Stomach smooth muscle (tissue), 2 donors: ENCODE results near the gene ETV7.
"Not testable (repeated sequence)": the region's sequence is repeated elsewhere in the genome, so short reads cannot be mapped to it uniquely, and the experiment has no call there.

Source experiments
- H3K27ac ChIP-seq: one replicate; pipeline ENCODE4 v1.7.0; 2013; ENCODE audit warnings: mild to moderate bottlenecking, low read length, inconsistent platforms
- H3K27me3 ChIP-seq, 2 donors: one replicate each; pipeline ENCODE4 v1.7.0; 2013; ENCODE audit warnings: low read length in 2 of 2; ENCODE audit not compliant: insufficient read depth in 2 of 2, control insufficient read depth in 1 of 2
- H3K36me3 ChIP-seq, 2 donors: one replicate each; pipeline ENCODE4 v1.7.0; 2013; ENCODE audit warnings: low read length in 2 of 2; ENCODE audit not compliant: control insufficient read depth in 2 of 2, insufficient read depth in 2 of 2
- H3K4me1 ChIP-seq: one replicate; pipeline ENCODE4 v1.7.0; 2013; ENCODE audit warnings: low read length; ENCODE audit not compliant: control insufficient read depth, insufficient read depth
- H3K4me3 ChIP-seq, 2 donors: one replicate each; pipeline ENCODE4 v1.7.0; 2013; ENCODE audit warnings: low read length in 2 of 2
- H3K9ac ChIP-seq, 2 donors: one replicate each; pipeline ENCODE4 v1.7.0; 2013; ENCODE audit warnings: low read length in 2 of 2, mild to moderate bottlenecking in 1 of 2
- H3K9me3 ChIP-seq, 2 donors: one replicate each; pipeline ENCODE4 v1.7.0; 2013; ENCODE audit warnings: low read length in 2 of 2; ENCODE audit not compliant: control insufficient read depth in 2 of 2
- donor health status: healthy.
- donor health status: Pancreatic carcinoma.

The ETV7 gene

GRCh38 chr6:36364061-36364635 lies 23.3 kb downstream of the ETV7 start:
- H3K4me3 ChIP-seq, H3K27me3 ChIP-seq, H3K9me3 ChIP-seq, H3K36me3 ChIP-seq, H3K4me1 ChIP-seq, H3K27ac ChIP-seq, H3K9ac ChIP-seq: not testable (repeated sequence)

- not testable (repeated sequence) for H3K9me3 ChIP-seq, H3K36me3 ChIP-seq, H3K27ac ChIP-seq, H3K4me3 ChIP-seq, H3K9ac ChIP-seq, H3K4me1 ChIP-seq, H3K27me3 ChIP-seq
Observed at GRCh38 chr6:36363371-36363752, 24.1 kb downstream of the ETV7 start.

GRCh38 chr6:36362551-36363370 lies 24.7 kb downstream of the ETV7 start:
- H3K27me3 ChIP-seq, result no peaks in the 10 kb centered on the region
- peaks cover 7% of the 10 kb centered on the region for H3K4me1 ChIP-seq
- no peak overlapping the region for H3K4me3 ChIP-seq
- H3K36me3 ChIP-seq, result no peaks in the 10 kb centered on the region
- H3K9me3 ChIP-seq, result no peaks in the 10 kb centered on the region
- H3K27ac ChIP-seq, result no peak overlapping the region
- H3K9ac ChIP-seq, result no peak overlapping the region

GRCh38 chr6:36361071-36361470 lies 26.4 kb downstream of the ETV7 start:
- H3K27me3 ChIP-seq, result no peaks in the 10 kb centered on the region
- no peak overlapping the region for H3K9ac ChIP-seq
- H3K27ac ChIP-seq, result no peak overlapping the region
- H3K9me3 ChIP-seq, result no peaks in the 10 kb centered on the region
- no peak overlapping the region for H3K4me3 ChIP-seq
- peaks cover 7% of the 10 kb centered on the region for H3K4me1 ChIP-seq
- no peaks in the 10 kb centered on the region for H3K36me3 ChIP-seq

GRCh38 chr6:36360241-36361054 lies 27.0 kb downstream of the ETV7 start:
- H3K4me1 ChIP-seq, result peaks cover 7% of the 10 kb centered on the region
- peak overlapping the region in 1 of 2 donors; percentile 35 for H3K4me3 ChIP-seq
- H3K27me3 ChIP-seq, result no peaks in the 10 kb centered on the region
- no peaks in the 10 kb centered on the region for H3K9me3 ChIP-seq
- H3K27ac ChIP-seq, result no peak overlapping the region
- no peak overlapping the region for H3K9ac ChIP-seq
- no peaks in the 10 kb centered on the region for H3K36me3 ChIP-seq

GRCh38 chr6:36358226-36358915 lies 29.1 kb downstream of the ETV7 start:
- Histone ChIP-seq H3K36me3 (no peaks in the 10 kb centered on the region), H3K9me3 (no peaks in the 10 kb centered on the region), H3K27ac (no peak overlapping the region), H3K4me3 (no peak overlapping the region), H3K4me1 (peaks cover 7% of the 10 kb centered on the region), H3K9ac (no peak overlapping the region), H3K27me3 (no peaks in the 10 kb centered on the region)

- Histone ChIP-seq H3K9me3 (no peaks in the 10 kb centered on the region), H3K4me3 (no peak overlapping the region), H3K4me1 (peaks cover 7% of the 10 kb centered on the region), H3K36me3 (no peaks in the 10 kb centered on the region), H3K27me3 (no peaks in the 10 kb centered on the region), H3K9ac (no peak overlapping the region), H3K27ac (no peak overlapping the region)
Observed at GRCh38 chr6:36357872-36358225, 29.6 kb downstream of the ETV7 start.

- H3K4me3 ChIP-seq, result no peak overlapping the region
- H3K9me3 ChIP-seq, result no peaks in the 10 kb centered on the region
- no peaks in the 10 kb centered on the region for H3K27me3 ChIP-seq
- H3K27ac ChIP-seq, result no peak overlapping the region
- H3K4me1 ChIP-seq, result peaks cover 7% of the 10 kb centered on the region
- no peak overlapping the region for H3K9ac ChIP-seq
- H3K36me3 ChIP-seq, result no peaks in the 10 kb centered on the region
Observed at GRCh38 chr6:36355819-36356218, 31.6 kb downstream of the ETV7 start.

- Histone ChIP-seq H3K4me1 (peaks cover 3% of the 10 kb centered on the region), H3K9me3 (no peaks in the 10 kb centered on the region), H3K36me3 (no peaks in the 10 kb centered on the region), H3K27ac (no peak overlapping the region), H3K4me3 (no peak overlapping the region), H3K9ac (no peak overlapping the region), H3K27me3 (no peaks in the 10 kb centered on the region)
Observed at GRCh38 chr6:36353411-36353915, 34.0 kb downstream of the ETV7 start.

GRCh38 chr6:36352477-36353157 lies 34.9 kb downstream of the ETV7 start:
- H3K27ac ChIP-seq, result no peak overlapping the region
- H3K9me3 ChIP-seq, result no peaks in the 10 kb centered on the region
- no peaks in the 10 kb centered on the region for H3K36me3 ChIP-seq
- no peak overlapping the region for H3K9ac ChIP-seq
- no peaks in the 10 kb centered on the region for H3K4me1 ChIP-seq
- H3K4me3 ChIP-seq, result no peak overlapping the region
- H3K27me3 ChIP-seq, result no peaks in the 10 kb centered on the region
